DMS 273 treated with DMSO at 0.1 percent for 48 hours (cell line): ENCODE results near the gene ARHGAP33.
A peak's percentile ranks its signal among the peaks of the same experiment; 100 is the strongest.

Experiments used
- DNase-seq: peaks from one replicate; lab custom pipeline; 2025; lab: John Stamatoyannopoulos, UW

Gene ARHGAP33

DNA sequence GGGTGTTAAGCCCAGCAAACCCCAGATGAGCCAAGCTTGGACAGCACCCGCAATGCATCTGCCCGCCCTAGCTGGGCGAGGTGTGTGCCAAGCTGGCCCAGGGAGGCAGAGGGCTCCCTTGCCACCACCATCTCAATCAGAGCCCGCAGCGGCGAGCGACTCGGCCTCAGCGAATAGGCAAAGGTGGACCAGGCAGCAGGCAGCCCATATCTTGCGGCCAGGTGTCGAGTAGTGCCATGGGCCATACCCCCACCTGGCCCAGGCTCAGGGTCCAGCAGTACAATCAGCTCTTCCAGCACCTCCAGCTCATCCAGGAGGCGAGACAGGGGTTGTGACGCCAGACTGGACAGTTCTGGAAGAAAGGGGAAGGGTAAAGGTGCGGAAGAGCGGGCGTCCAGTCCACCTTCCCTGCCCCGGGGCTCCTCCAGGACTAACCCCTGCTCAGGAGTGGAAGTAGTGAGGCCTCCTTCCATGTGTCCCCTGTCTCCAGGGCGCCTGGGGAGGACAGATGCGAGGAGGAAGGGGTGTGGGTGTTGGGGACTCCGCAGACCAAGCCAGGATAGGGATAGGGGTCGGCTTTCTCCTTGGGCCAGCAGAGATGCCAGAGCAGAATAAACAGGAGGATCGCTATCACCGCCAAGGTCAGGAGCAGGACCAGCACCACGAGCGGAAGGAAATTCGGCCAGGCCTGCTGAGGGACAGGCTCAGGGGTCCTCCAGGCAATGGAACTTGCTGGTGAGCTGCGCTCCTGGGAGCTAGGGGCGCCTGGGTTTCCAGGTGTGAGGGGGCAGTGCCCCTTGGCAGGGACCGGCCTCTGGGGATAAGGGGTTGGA lies 35.9 kb upstream of the ARHGAP33 start:
- no peak for DNase-seq

DNA sequence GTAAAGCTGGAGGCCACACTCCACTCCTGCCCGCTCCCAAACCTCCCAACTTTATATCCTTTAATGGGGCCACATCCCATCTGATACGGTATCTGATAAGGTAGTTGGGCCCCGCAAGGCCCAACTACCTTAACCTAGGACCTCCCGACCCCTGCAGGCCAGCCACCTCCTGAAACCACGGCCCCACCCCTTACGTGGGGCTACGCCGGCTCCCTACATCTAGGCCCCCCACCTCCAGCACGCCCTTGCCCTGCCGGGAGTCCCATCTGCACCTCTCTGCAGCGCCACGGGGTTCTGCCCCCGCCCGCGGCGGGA lies 35.3 kb upstream of the ARHGAP33 start:
- DNase-seq, result no peak

DNA sequence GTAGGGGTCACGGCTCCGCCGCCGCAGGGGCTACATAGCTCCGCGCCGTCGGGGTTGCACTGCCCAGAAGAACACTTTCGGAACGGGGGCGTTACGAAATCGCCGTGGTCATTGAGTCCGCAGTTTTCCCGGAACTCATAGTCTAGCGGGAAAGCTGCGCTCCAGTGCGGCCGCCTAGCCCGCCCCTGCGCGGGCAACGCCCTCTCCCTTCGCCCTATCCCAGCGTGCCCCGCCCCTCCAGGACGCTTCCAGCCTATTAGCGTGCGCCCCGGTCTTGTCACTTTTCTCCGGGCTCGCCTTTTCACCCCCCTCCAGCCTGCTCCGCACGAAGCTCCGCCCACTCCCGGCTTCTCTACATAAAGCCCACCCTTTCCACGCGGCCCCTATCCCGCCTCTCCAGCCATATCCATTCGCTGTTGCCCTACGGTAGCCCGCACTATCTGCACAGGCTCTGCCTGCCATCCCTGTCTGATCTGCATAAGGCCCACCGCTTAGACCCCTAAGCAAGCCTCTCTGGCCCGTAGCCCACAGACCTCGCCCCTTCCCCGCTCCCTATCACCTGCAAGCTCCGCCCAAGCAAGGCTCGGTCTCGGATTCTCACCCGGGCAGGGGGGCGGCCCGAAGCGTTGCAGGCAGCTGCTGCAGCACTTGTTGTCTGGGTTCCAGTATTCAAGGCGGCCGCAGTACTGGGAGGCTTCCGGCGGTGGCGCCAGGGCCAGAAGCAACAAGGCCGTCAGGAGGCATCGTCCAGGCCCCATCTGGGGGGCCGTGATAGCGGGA lies 34.8 kb upstream of the ARHGAP33 start:
- peak; percentile 98 for DNase-seq

DNA sequence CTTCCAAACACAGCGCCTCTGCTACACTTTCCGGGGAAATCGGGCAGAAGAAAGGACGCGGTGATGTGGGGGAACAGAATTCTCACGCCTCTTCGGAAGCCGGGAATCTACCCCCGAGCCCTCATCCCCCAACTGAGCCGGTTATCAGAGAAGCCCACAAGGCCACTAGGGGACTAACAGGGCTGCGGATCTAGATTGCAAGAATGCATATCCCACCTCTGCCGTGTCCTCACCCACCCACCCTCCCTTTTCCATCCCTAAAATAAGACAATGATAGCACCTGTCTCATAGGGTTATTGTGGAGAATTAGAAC lies 34.2 kb upstream of the ARHGAP33 start:
- DNase-seq, result no peak

DNA sequence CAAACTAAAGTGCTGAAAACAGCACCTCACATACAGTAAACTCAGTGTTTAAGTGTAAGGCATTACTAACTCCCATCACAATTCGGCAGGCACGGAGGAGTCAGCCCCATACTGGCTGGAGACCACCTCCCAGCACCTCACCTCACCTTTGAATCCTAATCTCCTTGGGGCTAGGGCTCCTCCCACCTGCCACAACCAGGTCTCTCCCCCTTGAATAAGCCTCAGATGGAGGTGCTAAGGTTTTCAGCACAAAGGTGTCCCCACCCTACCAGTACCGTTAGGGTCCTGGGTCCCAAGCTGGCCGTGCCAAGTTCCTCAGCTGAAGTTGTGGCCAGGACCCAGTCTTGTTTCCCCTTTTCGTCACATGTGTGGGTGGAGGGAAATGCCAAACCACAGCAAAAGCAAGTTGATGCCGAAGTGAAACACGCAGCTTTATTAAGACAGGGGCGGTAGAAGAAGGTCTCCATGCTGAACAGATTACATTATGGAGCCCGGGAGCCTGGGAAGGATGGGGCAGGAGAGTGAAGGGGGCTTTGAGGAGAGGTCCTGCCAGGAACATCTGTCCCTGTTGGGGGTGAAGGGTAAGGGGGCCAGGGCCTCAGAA lies 33.1 kb upstream of the ARHGAP33 start, which contains the start of gene IGFLR1:
Gene IGFLR1 (minus strand): TSS at position 332 of the 604 bp plus-strand sequence. CDS start 1,272 bp downstream, outside the sequence.
- DNase-seq, result no peak

DNA sequence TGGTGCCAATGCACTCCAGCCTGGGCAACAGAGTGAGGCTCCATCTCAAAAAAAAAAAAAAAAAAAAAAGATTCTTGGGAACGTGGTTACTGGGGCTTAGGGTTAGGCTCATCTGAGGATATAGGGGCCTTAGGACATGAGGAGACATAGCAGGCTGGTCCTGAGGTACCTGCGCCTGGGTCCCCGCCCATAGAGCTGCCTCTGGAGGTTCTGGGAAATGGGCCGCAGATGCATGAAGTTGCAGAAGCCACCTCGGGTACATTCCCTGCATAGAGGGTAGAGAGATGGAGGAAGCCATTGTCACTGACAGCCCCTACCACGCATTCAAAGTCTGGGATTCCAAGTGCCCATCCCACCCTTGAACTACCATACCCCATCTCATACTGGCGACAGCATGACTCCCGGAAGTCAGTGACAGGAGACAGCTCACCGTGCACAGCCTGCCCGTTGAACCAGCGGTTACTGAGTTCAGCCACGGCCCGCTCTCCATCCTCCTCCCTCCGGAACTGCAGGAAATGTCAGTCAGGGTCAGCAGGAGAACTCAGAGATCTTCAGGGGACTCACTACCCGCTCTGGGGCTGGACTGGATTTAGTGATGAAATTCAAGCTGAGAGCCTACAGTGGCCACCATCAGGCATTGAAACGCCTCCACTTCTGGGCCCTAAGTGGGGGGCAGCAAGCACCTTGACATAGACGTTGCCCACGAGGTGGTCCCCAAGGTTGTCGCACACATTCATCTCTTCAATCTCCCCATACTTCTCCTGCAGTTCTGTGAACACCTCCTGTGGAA lies 31.5 kb upstream of the ARHGAP33 start:
- DNase-seq, result no peak

DNA sequence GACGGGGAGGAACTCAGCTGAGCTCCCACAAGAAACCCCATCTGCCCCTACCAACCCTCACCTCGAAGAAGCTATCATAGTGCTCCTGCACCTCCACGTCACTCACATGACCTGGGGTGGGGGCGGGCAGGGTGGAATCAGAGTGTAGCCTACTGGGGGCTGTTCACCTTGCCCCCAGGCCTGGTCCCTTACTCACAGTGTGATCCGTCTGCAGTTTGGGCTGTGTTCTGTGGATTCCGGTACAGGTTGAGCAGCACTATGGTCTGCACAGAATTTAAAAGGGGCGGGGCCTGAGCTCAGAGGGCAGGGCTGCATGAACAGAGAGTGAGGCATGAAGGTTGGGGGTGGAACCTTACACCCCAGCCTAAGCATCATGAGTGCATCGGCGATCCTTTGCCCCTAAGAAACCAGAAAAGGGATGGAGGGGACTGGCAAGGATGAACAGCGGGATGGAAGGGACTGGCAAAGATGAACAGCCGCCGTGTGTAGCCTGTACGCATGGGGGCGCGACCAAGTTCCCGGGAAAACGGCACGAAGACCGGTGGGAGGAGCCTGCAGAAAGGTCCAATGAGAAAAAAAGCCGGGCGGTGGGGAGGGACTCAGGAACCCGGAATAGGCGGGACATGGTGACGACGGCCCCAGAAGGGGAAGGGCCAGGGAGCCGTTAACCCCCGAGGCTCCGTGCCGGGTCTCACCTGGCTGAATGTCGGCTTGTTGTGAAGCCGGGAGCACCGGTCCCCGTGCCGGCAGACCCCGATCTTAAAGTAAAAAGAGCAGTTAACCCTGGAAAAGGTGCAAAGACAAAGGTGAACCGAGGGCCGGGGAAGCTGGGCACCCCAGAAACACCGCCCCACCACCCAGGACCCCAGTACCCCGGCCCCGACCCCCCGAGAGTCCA lies 30.7 kb upstream of the ARHGAP33 start:
- peak; percentile 92 for DNase-seq

DNA sequence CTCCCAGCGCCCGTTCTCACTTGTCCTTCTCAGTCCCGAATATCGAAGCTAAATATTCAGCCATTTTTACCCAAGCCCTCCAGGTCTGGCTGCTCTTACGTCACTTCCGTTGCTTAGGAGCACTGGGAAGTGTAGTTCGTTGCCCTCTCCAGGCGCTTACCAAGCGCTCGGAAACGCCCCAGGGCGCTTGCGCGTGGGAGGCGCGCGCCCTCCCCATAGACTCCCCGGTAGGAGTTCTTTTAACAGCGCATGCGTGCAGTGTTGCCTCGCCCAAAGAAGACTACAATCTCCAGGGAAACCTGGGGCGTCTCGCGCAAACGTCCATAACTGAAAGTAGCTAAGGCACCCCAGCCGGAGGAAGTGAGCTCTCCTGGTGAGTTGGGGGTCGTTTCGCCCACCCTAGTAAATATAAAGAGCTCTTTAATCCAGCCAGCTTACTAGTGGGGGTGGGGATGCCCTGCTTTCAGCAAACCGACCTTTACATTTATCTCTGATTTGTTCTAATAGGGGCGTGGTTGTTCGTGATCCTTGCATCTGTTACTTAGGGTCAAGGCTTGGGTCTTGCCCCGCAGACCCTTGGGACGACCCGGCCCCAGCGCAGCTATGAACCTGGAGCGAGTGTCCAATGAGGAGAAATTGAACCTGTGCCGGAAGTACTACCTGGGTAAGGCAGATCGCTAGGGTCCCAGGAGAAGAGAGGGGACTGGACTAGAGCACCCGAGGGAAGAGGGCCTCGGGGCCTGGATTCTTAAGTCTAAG lies 29.9 kb upstream of the ARHGAP33 start, which contains the start of the genes PSENEN and U2AF1L4:
Gene PSENEN (plus strand): TSS at position 324 of the 759 bp plus-strand sequence. CDS start 280 bp downstream, at position 604.
Gene U2AF1L4 (minus strand): TSS at position 91 of the 759 bp plus-strand sequence. CDS start 27 bp downstream, at position 64.
- peak; percentile 95 for DNase-seq

DNA sequence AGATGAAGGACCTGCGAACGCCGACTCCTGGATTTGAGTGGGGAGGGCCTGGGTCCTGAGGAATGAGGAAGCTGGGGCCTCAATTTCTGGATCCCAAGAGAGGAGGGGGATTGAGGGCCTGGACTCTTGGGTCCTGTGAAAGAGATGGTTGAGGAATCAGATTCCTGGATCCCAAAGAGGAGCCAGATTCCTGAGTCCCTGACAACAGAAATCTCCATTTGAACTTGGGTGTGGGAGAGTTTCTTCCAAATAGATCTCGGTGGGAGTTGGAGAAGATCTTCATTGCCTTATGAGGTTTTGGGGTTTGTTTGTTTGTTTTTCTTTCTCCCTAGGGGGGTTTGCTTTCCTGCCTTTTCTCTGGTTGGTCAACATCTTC lies 29.3 kb upstream of the ARHGAP33 start:
- DNase-seq, result no peak

DNA sequence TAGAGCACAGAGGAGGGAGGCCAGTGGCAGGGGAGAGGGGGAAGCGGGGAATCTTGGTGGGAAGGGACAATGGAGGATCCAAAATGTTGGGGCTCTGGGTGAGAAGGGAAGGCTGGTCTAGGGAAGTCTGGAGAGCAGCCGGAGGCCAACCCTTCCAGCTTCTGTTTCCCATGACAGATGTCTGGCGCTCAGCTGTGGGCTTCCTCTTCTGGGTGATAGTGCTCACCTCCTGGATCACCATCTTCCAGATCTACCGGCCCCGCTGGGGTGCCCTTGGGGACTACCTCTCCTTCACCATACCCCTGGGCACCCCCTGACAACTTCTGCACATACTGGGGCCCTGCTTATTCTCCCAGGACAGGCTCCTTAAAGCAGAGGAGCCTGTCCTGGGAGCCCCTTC lies 28.8 kb upstream of the ARHGAP33 start:
- no peak for DNase-seq

DNA sequence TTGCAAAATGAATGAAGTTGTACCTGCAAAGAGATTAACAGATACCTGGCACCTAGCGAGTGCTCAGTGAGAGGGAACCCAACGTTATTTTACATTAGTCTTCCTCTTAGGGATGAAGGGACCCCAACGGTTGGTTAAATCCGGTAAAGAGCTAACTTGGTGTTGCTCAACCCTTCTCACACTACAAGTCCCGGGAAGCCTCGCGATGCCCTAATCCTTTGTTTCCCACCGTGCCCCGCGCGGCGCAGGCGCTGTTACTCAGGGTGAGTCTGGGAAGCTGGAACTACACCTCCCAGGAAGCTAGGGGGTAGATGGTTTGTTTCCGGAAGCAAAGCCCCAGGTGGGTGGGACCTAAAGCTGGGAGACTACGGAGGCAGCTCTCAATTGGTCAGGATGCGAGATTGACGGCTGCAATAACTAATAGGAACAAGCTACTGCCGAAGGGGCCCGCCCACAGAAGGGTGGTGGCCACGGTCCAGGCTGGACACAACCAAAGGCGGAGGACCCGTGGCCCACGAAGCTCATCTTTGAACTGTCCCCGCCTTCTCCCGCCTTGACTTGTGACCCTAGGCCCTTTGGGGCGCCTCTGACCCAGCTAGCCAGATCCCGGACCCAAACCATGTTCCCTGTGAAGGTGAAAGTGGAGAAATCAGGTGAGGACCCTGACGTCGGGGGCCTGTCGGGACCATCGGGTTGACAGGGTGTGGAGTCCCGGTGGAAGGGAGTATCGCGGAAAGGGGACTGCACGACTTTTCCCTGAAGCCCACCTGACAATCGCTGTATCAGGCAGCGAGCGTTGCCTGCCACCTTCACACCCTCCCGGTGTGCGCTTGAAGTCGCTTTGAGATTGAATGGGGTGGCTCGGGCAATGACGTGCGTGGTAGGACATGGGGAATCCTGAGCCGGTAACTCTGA lies 27.0 kb upstream of the ARHGAP33 start, which contains the start of gene LIN37:
Gene LIN37 (plus strand): TSS at position 471 of the 915 bp plus-strand sequence. CDS start 149 bp downstream, at position 620.
- peak; percentile 98 for DNase-seq

DNA sequence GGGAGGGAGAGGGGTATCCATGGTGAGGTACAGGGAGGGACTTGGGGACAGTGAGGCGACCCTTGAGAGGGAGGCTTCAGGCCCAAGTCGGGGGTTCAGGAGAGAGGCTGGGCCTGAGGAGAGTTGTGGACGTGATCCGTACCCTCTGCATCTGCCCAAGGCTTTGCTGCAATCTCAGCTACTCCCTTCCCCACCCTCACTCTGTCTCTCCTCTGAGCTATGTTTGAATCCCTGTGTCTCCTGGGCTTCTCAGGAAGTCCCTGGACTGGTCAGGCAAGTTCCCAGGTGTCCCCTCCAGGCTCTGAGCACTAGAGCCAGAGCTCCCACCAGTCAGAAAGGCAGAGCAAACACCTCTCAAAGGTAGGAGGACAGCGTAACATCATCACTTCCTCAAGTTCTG lies 25.2 kb upstream of the ARHGAP33 start:
- no peak for DNase-seq

DNA sequence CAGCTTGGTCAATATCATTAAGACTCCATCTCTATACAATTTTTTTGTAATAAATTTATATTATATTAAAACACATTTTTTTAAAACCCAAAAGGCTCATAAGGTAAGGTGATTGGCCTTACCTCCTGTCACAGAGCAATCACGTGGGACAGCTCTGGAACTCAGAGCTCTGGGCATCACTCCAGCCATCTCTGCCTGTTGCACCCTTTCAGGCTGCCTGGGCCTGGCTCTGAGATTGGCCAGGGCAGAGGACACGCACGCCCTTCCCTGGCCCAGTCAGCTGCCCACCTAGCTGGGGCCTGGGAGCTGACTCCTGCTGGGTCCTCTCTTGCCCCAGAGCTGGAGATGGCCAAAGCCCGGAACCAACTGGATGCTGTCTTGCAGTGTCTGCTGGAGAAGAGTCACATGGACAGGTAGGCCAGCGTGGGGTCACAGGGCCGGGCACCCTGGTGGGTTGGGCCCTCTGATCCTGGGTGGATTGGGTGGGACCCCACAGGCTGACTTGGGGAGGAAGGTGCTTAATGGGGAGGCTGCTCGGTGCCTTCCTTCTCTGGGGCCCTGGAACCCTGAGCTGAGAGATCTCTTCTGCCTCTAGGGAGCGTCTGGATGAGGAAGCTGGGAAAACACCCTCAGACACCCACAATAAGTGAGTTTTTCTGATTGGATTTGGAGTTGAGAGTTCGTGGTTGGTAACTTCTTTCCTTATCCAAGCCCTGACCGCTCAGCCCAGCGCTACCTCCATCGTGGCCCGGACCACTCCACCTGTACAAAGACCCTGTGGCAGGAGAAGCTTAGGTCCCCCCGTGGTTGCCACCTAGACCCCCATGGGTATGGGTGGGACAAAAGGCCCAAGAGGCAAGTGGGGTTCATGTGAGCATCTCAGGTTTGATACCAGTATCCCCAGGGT lies 23.3 kb upstream of the ARHGAP33 start:
- DNase-seq, result no peak

DNA sequence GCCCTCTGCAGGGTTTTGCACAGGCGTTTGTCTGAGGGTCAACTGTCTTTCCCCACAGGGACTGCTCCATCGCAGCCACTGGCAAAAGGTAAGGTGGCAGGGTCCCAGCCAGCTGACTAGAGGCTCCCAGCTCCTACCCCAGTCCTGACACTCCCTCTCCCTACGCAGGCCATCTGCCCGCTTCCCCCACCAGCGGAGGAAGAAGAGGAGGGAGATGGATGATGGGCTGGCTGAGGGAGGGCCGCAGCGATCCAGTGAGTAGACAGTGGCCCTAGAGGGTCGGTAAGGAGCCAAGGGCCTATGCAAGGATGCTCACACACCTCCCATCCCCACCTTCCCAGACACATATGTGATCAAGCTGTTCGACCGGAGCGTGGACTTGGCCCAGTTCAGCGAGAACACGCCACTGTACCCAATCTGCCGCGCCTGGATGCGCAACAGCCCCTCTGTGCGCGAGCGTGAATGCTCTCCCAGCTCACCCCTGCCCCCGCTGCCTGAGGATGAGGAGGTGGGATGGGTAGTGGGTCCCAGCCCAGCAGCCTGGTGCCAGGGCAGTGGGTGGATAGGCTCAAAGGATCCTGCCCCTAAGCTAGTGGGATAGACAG lies 22.5 kb upstream of the ARHGAP33 start:
- DNase-seq, result no peak

DNA sequence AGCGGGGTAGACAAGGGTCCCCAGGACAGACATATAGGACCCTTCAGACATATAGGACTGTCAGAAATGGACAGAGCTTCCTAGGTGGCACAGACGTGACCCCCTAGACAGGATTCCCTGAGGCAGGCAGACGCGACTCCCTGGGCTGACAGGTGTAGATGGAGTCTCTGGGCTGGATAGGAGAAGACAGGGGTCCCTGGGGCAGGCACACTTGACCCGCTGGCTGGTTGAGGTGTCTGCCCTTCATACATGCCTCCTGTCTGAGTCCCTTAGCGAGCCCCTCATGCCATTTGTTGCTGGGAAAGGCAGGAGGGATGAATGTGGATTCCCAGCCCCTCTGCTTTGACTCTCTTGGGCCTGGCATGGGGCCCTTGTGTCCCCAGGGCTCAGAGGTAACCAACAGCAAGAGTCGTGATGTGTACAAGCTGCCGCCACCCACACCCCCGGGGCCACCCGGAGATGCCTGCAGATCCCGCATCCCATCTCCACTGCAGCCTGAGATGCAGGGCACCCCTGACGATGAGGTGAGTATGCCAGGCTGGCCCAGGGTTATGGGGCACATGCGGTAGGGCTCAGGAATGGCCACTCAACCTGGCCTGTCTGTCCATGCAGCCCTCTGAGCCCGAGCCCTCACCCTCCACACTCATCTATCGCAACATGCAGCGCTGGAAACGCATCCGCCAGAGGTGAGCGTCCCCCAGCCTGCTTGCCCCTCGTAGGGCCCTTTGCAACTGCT lies 21.6 kb upstream of the ARHGAP33 start:
- no peak for DNase-seq

DNA sequence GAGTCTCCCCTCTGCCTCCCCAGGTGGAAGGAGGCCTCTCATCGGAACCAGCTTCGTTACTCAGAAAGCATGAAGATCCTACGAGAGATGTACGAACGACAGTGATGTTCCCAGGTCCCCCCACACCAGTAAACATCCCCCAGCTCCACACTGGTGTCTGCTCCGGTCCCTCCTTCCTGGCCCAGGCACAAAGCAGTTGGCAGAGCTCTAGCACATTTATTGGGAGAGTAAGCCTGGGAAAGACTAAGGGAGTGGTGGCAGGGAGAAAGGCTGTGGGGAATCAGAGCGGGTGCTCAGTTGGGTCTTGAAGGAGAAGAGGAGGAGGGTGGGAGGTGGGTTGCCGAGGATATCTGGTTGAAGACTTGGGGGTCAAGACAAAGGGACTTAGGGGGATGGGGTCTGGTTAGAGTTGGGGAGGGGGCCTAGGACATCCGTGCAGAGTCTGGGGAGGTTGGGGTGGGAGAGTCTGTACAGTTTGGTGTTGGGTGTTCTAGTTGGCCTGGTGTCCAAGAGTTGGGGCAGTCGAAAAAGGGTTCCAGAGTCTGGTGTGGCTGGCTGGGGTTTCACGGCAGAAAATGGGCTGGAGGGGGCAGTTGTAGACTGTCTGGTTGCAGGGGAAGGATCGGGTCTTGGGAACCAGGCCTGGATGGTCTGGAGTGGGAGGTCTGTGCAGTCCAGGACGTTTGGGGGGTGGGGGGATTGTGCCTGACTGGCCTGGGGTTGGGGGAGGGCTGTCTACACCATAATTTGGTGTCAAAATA lies 20.8 kb upstream of the ARHGAP33 start:
- no peak for DNase-seq
